NCI-H2227 treated with DMSO at 0.1 percent for 48 hours (cell line): ENCODE results near the gene TSPY1.
"Not testable (repeated sequence)": the region's sequence is repeated elsewhere in the genome, so short reads cannot be mapped to it uniquely, and the experiment has no call there.

Experiments
- DNase-seq: peaks from one replicate; lab custom pipeline; 2025; lab: John Stamatoyannopoulos, UW

Gene TSPY1, protein sequence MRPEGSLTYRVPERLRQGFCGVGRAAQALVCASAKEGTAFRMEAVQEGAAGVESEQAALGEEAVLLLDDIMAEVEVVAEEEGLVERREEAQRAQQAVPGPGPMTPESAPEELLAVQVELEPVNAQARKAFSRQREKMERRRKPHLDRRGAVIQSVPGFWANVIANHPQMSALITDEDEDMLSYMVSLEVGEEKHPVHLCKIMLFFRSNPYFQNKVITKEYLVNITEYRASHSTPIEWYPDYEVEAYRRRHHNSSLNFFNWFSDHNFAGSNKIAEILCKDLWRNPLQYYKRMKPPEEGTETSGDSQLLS

GRCh38 chrY:9466655-9467054, at the start of gene TSPY1:
TSS of gene TSPY1 (plus strand) at chrY:9466955. CDS start at chrY:9467001, 46 bp downstream.
- not testable (repeated sequence) for DNase-seq

- DNase-seq, result not testable (repeated sequence)
These were observed 20.2 kb downstream of the TSPY1 start, which contains the start of gene TSPY9 for GRCh38 chrY:9486967-9487366. TSS of gene TSPY9 (plus strand) at chrY:9487267. CDS start at chrY:9487313, 46 bp downstream.

GRCh38 chrY:9504396-9504795, 37.6 kb downstream of the TSPY1 start:
- DNase-seq, result not testable (repeated sequence)

DNA sequence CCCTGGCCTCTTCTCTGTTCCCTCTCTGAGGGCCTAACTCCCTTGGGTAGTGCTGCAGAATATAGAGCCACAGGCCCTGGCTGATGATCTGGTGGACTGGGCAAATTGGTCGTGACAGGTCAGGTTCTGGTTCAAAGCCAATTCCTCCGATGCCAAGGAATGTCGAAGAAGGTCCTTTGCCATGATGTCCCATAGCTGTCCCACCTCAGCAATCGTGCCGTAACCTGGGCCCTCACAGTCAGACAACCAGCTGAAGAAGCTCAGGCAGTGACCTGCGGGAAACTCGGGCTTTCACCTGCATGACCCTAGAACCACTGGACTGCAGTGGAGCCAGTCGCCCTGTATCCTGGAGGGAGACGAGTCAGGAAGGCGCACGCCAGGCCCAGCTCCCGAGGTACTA, 49.5 kb downstream of the TSPY1 start:
- not testable (repeated sequence) for DNase-seq
